Adipocyte (in vitro differentiated cells): Measurements from ENCODE around the gene DBI.

ENCODE experiments used
- DNase-seq: peaks from one replicate; pipeline ENCODE4 v3.0.0-alpha.2; 2015; ENCODE audit warnings: low read depth
- H3K27me3 ChIP-seq: replicated peaks from 2 replicates; pipeline ENCODE4 v1.7.0; 2013; ENCODE audit warnings: mild to moderate bottlenecking, low read length, moderate library complexity; ENCODE audit not compliant: control insufficient read depth, insufficient read depth
- H3K36me3 ChIP-seq: 2 replicates; pipeline ENCODE4 v1.7.0; 2013; ENCODE audit warnings: low read length, mild to moderate bottlenecking, moderate library complexity; ENCODE audit not compliant: control insufficient read depth, insufficient read depth, severe bottlenecking
- H3K4me1 ChIP-seq: 2 replicates; pipeline ENCODE4 v1.7.0; 2013; ENCODE audit warnings: mild to moderate bottlenecking, low read length, moderate library complexity; ENCODE audit not compliant: control insufficient read depth, insufficient read depth
- H3K4me3 ChIP-seq: 2 replicates; pipeline ENCODE4 v1.7.0; 2013; ENCODE audit warnings: mild to moderate bottlenecking, low read length, moderate library complexity
- H3K9ac ChIP-seq: 2 replicates; pipeline ENCODE4 v1.7.0; 2013; ENCODE audit warnings: mild to moderate bottlenecking, low read length, moderate library complexity
- H3K9me3 ChIP-seq: 2 replicates; pipeline ENCODE4 v1.7.0; 2013; ENCODE audit warnings: mild to moderate bottlenecking, low read length, moderate library complexity; ENCODE audit not compliant: control insufficient read depth

DBI gene

DNA sequence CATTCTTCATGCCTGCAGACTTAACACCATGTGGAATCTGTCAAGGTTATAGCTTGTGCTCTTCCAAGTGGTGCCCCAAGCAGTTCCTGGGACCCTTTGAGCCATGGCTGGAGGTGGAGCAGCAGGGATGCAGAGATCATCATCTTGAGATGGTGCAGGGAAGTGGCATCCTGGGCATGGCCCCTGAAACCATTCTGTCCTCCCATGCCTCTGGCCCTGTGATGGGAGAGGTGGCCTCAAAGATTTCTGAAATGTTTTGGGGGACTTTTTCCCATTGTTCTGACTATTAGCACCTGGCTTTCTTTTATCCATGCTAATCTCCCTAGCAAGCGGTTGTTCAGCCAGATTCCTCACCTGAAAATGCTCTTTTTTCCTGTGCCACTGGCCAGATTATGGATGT is 54.5 kb downstream of the DBI start:
- DNase-seq, result no peak
- Histone ChIP-seq H3K9me3 (peaks cover 21% of the 10 kb centered on the region), H3K4me1 (peaks cover 26% of the 10 kb centered on the region), H3K36me3 (no peaks in the 10 kb centered on the region), H3K9ac (no peak overlapping the region), H3K4me3 (no peak overlapping the region), H3K27me3 (peaks cover 11% of the 10 kb centered on the region)

- H3K4me1 ChIP-seq, result peaks cover 30% of the 10 kb centered on the region
- peaks cover 11% of the 10 kb centered on the region for H3K27me3 ChIP-seq
- no peak overlapping the region for H3K4me3 ChIP-seq
- H3K36me3 ChIP-seq, result no peaks in the 10 kb centered on the region
- H3K9ac ChIP-seq, result no peak overlapping the region
- peaks cover 21% of the 10 kb centered on the region for H3K9me3 ChIP-seq
- no peak for DNase-seq
Observed at GRCh38 chr2:119421741-119422140, 55.0 kb downstream of the DBI start.
